HFF-Myc (cell line): ENCODE measurements around the gene ERCC4.
A peak's percentile ranks its signal among the peaks of the same experiment; 100 is the strongest.

Experiments used
- DNase-seq: peaks from one replicate; pipeline ENCODE4 v3.0.0-alpha.2; 2011; ENCODE audit warnings: low read depth; ENCODE audit errors: extremely low read depth
- H3K4me3 ChIP-seq: replicated peaks from 2 replicates; pipeline ENCODE4 v1.5.1; 2011; ENCODE audit warnings: low read depth, mild to moderate bottlenecking, control low read depth, low read length
- TF ChIP-seq, protein P1 (sequence below): IDR thresholded peaks from 2 replicates; pipeline ENCODE4 v1.5.1; 2012; ENCODE audit warnings: mild to moderate bottlenecking, low read depth, low read length, control low read depth; ENCODE audit errors: missing control alignments

Gene ERCC4

DNA sequence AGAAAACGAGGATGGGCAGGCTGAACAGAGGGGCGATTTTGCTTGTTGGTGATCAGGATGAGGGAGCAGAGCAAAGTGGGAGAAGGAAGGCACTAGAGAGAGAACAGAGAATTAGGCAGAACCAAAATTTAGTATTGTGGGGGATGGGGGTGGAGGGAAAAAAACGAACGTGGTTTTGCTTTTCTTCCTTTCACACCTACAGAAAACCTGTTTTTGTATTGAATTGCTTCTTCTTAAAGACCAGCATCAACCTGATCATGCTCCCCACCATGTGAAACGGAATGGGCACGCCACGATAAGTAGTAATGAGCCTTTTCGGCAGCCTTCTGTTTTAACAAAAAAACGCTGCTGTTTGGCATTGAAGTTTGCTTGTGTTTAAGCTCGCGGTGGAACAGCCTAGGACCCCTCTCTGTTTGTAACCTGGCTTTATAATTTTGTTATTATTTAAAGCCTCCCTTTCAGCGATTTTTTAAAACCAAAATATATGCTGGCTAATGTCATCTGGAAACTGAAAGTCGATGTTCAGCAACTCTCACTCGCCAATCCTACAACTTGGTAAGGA lies 36.8 kb downstream of the ERCC4 start:
- TF ChIP-seq, protein P1, sequence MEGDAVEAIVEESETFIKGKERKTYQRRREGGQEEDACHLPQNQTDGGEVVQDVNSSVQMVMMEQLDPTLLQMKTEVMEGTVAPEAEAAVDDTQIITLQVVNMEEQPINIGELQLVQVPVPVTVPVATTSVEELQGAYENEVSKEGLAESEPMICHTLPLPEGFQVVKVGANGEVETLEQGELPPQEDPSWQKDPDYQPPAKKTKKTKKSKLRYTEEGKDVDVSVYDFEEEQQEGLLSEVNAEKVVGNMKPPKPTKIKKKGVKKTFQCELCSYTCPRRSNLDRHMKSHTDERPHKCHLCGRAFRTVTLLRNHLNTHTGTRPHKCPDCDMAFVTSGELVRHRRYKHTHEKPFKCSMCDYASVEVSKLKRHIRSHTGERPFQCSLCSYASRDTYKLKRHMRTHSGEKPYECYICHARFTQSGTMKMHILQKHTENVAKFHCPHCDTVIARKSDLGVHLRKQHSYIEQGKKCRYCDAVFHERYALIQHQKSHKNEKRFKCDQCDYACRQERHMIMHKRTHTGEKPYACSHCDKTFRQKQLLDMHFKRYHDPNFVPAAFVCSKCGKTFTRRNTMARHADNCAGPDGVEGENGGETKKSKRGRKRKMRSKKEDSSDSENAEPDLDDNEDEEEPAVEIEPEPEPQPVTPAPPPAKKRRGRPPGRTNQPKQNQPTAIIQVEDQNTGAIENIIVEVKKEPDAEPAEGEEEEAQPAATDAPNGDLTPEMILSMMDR: no peak
- no peak for DNase-seq
- H3K4me3 ChIP-seq: peak overlapping the region; percentile 38

DNA sequence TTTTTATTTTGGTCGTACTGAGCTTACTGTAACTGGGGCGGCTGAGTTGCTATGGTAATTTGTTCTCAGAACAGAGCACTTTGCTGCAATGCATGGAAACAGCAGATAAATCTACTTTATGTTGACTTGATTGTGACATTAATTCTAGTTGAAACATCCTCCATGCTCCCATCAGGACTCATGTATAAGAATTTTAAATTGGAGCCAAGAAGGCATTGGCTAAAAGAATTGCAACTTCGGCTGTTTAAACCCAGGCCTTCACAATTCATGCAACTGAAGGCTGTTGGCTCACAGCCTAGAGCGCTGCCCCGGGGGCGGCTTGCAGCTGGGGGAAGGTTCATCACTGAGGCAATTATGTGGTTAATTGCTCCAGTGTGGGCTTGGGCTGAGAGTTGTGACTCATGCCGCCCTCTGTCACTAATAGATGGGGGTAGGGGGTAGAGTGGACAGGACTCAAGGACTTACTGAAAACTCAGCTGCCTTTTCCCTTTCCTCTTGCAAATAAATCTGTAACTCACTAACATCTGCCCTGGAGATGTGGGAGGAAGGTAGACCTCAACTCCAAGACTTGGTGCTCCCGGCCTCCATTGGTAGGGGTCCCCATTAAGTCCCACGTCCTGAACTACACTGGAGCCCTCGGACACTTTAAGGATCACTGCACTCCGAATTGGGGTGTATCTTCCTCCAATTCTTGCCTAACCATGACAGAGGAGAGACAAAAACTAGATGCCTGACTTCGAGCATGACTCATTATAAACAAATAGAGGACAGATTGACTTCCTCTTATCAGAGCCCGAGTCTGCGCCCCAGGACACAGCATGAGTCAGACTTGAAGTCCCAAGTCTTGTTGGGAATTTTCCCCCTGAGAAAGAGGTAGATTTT lies 37.5 kb downstream of the ERCC4 start:
- TF ChIP-seq, protein P1: no peak
- peak overlapping the region; percentile 38 for H3K4me3 ChIP-seq

DNA sequence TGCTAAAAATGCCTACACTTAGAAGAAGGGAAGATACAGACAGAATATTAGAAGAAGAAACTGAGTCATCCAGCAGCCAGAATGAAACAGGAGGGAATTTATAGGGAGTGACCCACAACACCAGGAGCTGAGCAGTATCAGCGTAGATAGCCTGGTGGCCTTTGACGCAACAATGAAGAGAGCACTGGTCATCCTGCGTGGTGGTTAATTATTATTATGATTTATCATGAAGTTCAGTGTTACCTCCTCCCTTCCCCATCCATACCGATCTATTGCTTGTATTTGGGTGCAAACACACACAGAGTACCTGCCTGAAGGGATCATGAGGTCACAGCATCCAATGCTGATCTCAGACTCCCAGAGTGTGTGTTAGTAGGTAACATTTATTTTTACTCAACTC lies 38.5 kb downstream of the ERCC4 start:
- no peak for DNase-seq
- TF ChIP-seq, protein P1: no peak
- no peak overlapping the region for H3K4me3 ChIP-seq

More for the DNA sequence above, 37.5 kb downstream of the ERCC4 start:
- peak; percentile 89 for DNase-seq

DNA sequence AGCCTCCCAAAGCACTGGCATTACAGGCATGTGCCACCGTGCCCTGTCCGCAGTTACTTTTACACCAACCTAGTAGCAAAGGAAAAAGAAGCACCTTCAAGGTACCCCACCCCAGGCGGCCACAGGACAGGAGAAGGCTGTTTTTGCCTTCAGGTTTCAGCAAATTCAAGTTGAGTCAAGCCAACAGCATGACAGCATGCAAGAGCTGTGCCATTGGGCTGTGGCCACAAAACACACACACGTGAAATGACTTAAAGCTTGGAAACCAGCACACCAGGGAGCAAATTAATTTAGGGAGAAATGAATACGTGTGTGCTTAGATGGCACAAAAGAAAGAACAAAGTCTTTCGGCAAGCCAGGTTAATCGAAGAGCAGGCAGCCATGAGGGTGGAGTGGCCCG lies 39.7 kb downstream of the ERCC4 start:
- TF ChIP-seq, protein P1: no peak
- DNase-seq: no peak
- no peak overlapping the region for H3K4me3 ChIP-seq

DNA sequence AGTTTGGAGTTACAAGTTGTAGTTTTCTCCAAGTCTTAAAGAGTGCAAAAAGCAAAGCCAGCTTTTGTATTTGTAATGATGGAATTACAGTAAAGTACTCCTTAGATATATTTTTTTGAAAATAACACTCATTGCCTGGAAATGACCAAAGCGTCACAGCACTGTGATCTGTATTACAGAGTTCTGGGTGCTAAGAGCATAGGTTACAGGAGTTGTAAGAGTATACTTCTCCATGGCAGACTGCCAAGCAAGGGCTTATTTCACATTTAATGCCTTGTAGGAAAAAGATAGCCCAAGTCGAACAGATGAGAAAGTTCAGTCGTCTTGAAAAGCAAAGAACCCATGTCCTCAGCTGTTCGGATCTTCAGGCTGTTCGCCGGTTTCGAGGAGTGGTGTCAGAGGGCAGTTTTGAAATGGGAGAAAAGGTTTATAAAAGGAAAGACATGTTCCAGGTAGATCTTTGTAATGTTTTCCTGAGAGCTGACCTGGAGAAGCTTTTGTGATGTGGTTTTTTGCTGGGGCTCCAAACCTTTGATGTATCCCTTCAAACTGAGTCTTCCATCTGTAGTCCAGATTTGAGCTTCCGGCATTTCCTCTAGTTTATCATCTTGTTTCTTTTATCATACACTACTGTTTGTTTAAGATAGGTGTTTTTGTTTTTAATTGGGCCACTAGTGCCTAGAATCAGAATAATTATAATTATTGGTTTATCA lies 41.3 kb downstream of the ERCC4 start:
- DNase-seq: peak; percentile 35
- no peak overlapping the region for H3K4me3 ChIP-seq
- TF ChIP-seq, protein P1: no peak

DNA sequence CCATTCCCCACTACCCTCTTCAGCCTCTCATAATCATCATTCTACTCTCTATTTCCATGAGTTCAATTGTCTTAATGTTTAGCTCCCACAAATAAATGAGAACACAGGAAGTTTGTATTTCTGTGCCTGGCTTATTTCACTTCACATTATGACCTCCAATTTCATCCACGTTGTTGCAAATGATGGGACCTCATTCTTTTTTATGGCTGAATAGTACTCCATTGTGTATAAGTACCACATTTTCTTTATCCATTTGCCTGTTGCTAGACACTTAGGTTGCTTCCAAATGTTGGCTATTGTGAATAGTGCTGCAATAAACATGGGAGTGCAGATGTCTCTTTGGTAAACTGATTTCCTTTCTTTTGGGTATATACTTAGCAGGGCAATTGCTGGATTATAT lies 42.3 kb downstream of the ERCC4 start:
- no peak for DNase-seq
- H3K4me3 ChIP-seq: no peak overlapping the region
- TF ChIP-seq, protein P1: no peak
